ENCODE results near the gene AMD1.
"Not testable (repeated sequence)": the region's sequence is repeated elsewhere in the genome, so short reads cannot be mapped to it uniquely, and the experiment has no call there.

AMD1 gene

GRCh38 chr6:110873981-110874879 lies at the start of gene AMD1:
AMD1 (plus strand) TSS chr6:110874785; CDS start chr6:110875106, 321 bp downstream.
- FAIRE-seq = no peak

- FAIRE-seq = no peak
These were observed 48.1 kb upstream of the AMD1 start for GRCh38 chr6:110826236-110827129.

GRCh38 chr6:110828396-110828795 lies 46.2 kb upstream of the AMD1 start:
- no peak for FAIRE-seq

- FAIRE-seq = no peak
These were observed 43.2 kb upstream of the AMD1 start for GRCh38 chr6:110831405-110831804.

GRCh38 chr6:110833831-110834230 lies 40.8 kb upstream of the AMD1 start:
- no peak for FAIRE-seq

GRCh38 chr6:110835751-110836150 lies 38.8 kb upstream of the AMD1 start:
- not testable (repeated sequence) for FAIRE-seq

GRCh38 chr6:110841266-110841665 lies 33.3 kb upstream of the AMD1 start:
- no peak for FAIRE-seq

GRCh38 chr6:110849781-110850180 lies 24.8 kb upstream of the AMD1 start:
- FAIRE-seq = no peak

GRCh38 chr6:110852773-110853172 lies 21.8 kb upstream of the AMD1 start:
- FAIRE-seq = no peak

- FAIRE-seq = no peak
These were observed 20.7 kb upstream of the AMD1 start for GRCh38 chr6:110853754-110854477.

- FAIRE-seq = no peak
These were observed 18.3 kb upstream of the AMD1 start for GRCh38 chr6:110856296-110856695.

- no peak for FAIRE-seq
These were observed 16.6 kb upstream of the AMD1 start for GRCh38 chr6:110858016-110858415.

- no peak for FAIRE-seq
These were observed 15.9 kb upstream of the AMD1 start for GRCh38 chr6:110858562-110859214.

GRCh38 chr6:110859335-110859792 lies 15.2 kb upstream of the AMD1 start:
- no peak for FAIRE-seq

- no peak for FAIRE-seq
These were observed 9.8 kb upstream of the AMD1 start for GRCh38 chr6:110864824-110865223.

- FAIRE-seq = no peak
These were observed 429 bp downstream of the AMD1 start for GRCh38 chr6:110874880-110875547.

GRCh38 chr6:110875548-110876169 lies 1.1 kb downstream of the AMD1 start:
- FAIRE-seq = no peak

- FAIRE-seq = no peak
These were observed 1.7 kb downstream of the AMD1 start for GRCh38 chr6:110876170-110876773.

- no peak for FAIRE-seq
These were observed 2.4 kb downstream of the AMD1 start for GRCh38 chr6:110876806-110877564.

GRCh38 chr6:110877569-110877968 lies 3.0 kb downstream of the AMD1 start:
- no peak for FAIRE-seq

Measured in colon (tissue), 2 donors.